ELF-1 (cell line): Measurements from ENCODE around the gene DLST.
A peak's percentile ranks its signal among the peaks of the same experiment; 100 is the strongest.

Experiments used
- DNase-seq: peaks from one replicate; pipeline ENCODE4 v3.0.0-alpha.2; 2016; ENCODE audit warnings: low read depth, low spot score

DLST gene

GRCh38 chr14:74860899-74861733 is 20.6 kb upstream of the DLST start:
- peak; percentile 92 for DNase-seq

- no peak for DNase-seq
These were observed 20.0 kb upstream of the DLST start for GRCh38 chr14:74861734-74862090.

GRCh38 chr14:74863274-74863673 is 18.4 kb upstream of the DLST start:
- DNase-seq, result no peak

GRCh38 chr14:74864198-74864597 is 17.5 kb upstream of the DLST start:
- DNase-seq, result no peak

GRCh38 chr14:74865156-74865555 is 16.6 kb upstream of the DLST start:
- DNase-seq, result no peak

- no peak for DNase-seq
These were observed 14.9 kb upstream of the DLST start for GRCh38 chr14:74866708-74867389.

- DNase-seq, result no peak
These were observed 14.0 kb upstream of the DLST start for GRCh38 chr14:74867673-74868072.

GRCh38 chr14:74868739-74869138 is 13.0 kb upstream of the DLST start:
- DNase-seq, result no peak

GRCh38 chr14:74871819-74872218 is 9.9 kb upstream of the DLST start:
- no peak for DNase-seq

- DNase-seq, result no peak
These were observed 6.5 kb upstream of the DLST start for GRCh38 chr14:74875204-74875603.

- no peak for DNase-seq
These were observed 5.5 kb upstream of the DLST start, which contains the start of gene PROX2 for GRCh38 chr14:74875941-74876913. Gene PROX2 (minus strand): TSS chr14:74876145. CDS start chr14:74863834, 12,311 bp downstream.

- no peak for DNase-seq
These were observed 2.1 kb upstream of the DLST start for GRCh38 chr14:74879427-74880182.

- DNase-seq, result peak; percentile 57
These were observed 596 bp downstream of the DLST start for GRCh38 chr14:74882103-74882920.

- DNase-seq, result peak; percentile 87
These were observed 4.3 kb downstream of the DLST start for GRCh38 chr14:74886001-74886400.

- peak; percentile 38 for DNase-seq
These were observed 6.7 kb downstream of the DLST start for GRCh38 chr14:74888164-74889158.

GRCh38 chr14:74890262-74890661 is 8.5 kb downstream of the DLST start:
- DNase-seq, result no peak

- DNase-seq, result no peak
These were observed 10.2 kb downstream of the DLST start for GRCh38 chr14:74891870-74892269.

- DNase-seq, result no peak
These were observed 11.0 kb downstream of the DLST start for GRCh38 chr14:74892745-74893144.

- DNase-seq, result no peak
These were observed 11.9 kb downstream of the DLST start for GRCh38 chr14:74893614-74894091.
